HEK293T (cell line): ENCODE data around the gene B3GNT7.
"Not testable (repeated sequence)": the region's sequence is repeated elsewhere in the genome, so short reads cannot be mapped to it uniquely, and the experiment has no call there.

Experiments
- CTCF ChIA-PET: fragments of 350-600 bp; formaldehyde crosslinking; extraction: SDS; loops from one replicate; lab custom pipeline; 2021; ENCODE audit warnings: antibody characterized with exemption, inconsistent platforms; lab: Yijun Ruan, JAX
- POLR2A ChIA-PET: fragments of 350-600 bp; formaldehyde crosslinking; extraction: SDS; loops from one replicate; lab custom pipeline; 2020; ENCODE audit warnings: antibody characterized with exemption, inconsistent platforms; lab: Yijun Ruan, JAX
- DNase-seq: peaks from one replicate; pipeline ENCODE4 v3.0.0; 2012; ENCODE audit warnings: mixed read lengths; ENCODE audit errors: extremely low spot score
- ARNT ChIP-seq: fragments of 450-650 bp; IDR thresholded peaks from 2 replicates; pipeline ENCODE4 v1.6.1; 2017; ENCODE audit warnings: mild to moderate bottlenecking
- BHLHE40 ChIP-seq: fragments of 450-650 bp; IDR thresholded peaks from 2 replicates; pipeline ENCODE4 v1.6.1; 2016; ENCODE audit warnings: mild to moderate bottlenecking, moderate library complexity, borderline replicate concordance
- CTBP1 ChIP-seq: fragments of 450-650 bp; IDR thresholded peaks from 2 replicates; pipeline ENCODE4 v1.6.1; 2016; ENCODE audit warnings: borderline replicate concordance
- ELF4 ChIP-seq: fragments of 450-650 bp; IDR thresholded peaks from 2 replicates; pipeline ENCODE4 v1.6.1; 2017; ENCODE audit warnings: antibody characterized with exemption
- FOXA1 ChIP-seq: fragments of 450-650 bp; IDR thresholded peaks from 2 replicates; pipeline ENCODE4 v1.6.1; 2016; ENCODE audit warnings: mild to moderate bottlenecking
- FOXK2 ChIP-seq: fragments of 450-650 bp; IDR thresholded peaks from 2 replicates; pipeline ENCODE4 v1.6.1; 2016; ENCODE audit warnings: mild to moderate bottlenecking
- FOXM1 ChIP-seq: fragments of 450-650 bp; IDR thresholded peaks from 2 replicates; pipeline ENCODE4 v1.6.1; 2017; ENCODE audit warnings: mild to moderate bottlenecking, borderline replicate concordance
- HDGF ChIP-seq: fragments of 450-650 bp; IDR thresholded peaks from 2 replicates; pipeline ENCODE4 v1.6.1; 2017; ENCODE audit warnings: antibody characterized with exemption, borderline replicate concordance
- L3MBTL2 ChIP-seq: fragments of 450-650 bp; conservative IDR thresholded peaks from 2 replicates; pipeline ENCODE4 v1.6.1; 2016; ENCODE audit warnings: mild to moderate bottlenecking
- LEF1 ChIP-seq: fragments of 450-650 bp; IDR thresholded peaks from 2 replicates; pipeline ENCODE4 v1.6.1; 2017; ENCODE audit warnings: mild to moderate bottlenecking, borderline replicate concordance
- NFRKB ChIP-seq: fragments of 450-650 bp; IDR thresholded peaks from 2 replicates; pipeline ENCODE4 v1.6.1; 2016; ENCODE audit warnings: mild to moderate bottlenecking, moderate library complexity
- SP1 ChIP-seq: fragments of 450-650 bp; IDR thresholded peaks from 2 replicates; pipeline ENCODE4 v1.6.1; 2017
- SUZ12 ChIP-seq: fragments of 450-650 bp; IDR thresholded peaks from 2 replicates; pipeline ENCODE4 v1.6.1; 2016; ENCODE audit warnings: mild to moderate bottlenecking
- TARDBP ChIP-seq: fragments of 450-650 bp; IDR thresholded peaks from 2 replicates; pipeline ENCODE4 v1.6.1; 2016
- ZNF384 ChIP-seq: fragments of 450-650 bp; IDR thresholded peaks from 2 replicates; pipeline ENCODE4 v1.6.1; 2016
- TF ChIP-seq, protein P1 (sequence below): fragments of 450-650 bp; IDR thresholded peaks from 2 replicates; pipeline ENCODE4 v1.6.1; 2016

The B3GNT7 gene

DNA sequence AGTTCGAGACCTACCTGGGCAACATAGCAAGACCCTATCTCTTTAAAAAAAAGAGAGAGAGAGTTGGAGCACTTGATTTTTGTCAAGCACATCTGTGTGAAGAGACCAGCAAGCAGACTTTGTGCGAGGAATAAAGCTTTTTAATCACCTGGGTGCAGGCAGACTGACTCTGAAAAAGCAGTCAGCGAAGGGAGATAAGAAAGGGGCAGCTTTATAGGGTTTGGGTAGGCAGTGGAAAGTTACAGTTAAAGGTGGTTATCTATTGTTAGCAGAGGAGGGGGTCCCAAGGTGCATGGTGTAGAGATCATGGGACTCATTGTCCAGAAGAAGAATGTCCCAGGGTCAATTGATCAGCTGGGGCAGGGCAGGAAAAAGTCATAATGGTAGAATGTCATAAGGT lies 34.4 kb downstream of the B3GNT7 start:
- ChIA-PET CTCF (interaction anchor here (1.0 kb wide), 1 partner anchor 17 kb away, joined by 3 read pairs; no protein-coding TSS in a partner anchor), POLR2A (no interaction called here)
- no peak for DNase-seq
- TF ChIP-seq FOXA1 (no peak), BHLHE40 (no peak), TARDBP (no peak), SUZ12 (no peak), SP1 (no peak), CTBP1 (no peak), FOXM1 (no peak), ZNF384 (no peak), ARNT (no peak), FOXK2 (no peak), L3MBTL2 (no peak), LEF1 (no peak), HDGF (no peak), NFRKB (no peak), ELF4 (no peak)
- TF ChIP-seq, protein P1, sequence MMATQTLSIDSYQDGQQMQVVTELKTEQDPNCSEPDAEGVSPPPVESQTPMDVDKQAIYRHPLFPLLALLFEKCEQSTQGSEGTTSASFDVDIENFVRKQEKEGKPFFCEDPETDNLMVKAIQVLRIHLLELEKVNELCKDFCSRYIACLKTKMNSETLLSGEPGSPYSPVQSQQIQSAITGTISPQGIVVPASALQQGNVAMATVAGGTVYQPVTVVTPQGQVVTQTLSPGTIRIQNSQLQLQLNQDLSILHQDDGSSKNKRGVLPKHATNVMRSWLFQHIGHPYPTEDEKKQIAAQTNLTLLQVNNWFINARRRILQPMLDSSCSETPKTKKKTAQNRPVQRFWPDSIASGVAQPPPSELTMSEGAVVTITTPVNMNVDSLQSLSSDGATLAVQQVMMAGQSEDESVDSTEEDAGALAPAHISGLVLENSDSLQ = no peak

DNA sequence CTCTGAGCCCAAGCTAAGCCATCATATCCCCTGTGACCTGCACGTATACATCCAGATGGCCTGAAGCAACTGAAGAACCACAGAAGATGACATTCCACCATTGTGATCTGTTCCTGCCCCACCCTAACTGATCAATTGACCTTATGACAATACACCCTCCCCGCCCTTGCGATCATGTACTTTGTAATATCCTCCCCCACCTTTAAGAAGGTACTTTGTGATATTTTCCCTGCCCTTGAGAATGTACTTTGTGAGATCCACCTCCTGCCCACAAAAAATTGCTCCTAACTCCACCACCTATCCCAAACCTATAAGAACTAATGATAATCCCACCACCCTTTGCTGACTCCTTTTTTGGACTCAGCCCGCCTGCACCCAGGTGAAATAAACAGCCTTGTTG lies 34.9 kb downstream of the B3GNT7 start:
- CTCF ChIA-PET, POLR2A ChIA-PET, DNase-seq: not testable (repeated sequence)

DNA sequence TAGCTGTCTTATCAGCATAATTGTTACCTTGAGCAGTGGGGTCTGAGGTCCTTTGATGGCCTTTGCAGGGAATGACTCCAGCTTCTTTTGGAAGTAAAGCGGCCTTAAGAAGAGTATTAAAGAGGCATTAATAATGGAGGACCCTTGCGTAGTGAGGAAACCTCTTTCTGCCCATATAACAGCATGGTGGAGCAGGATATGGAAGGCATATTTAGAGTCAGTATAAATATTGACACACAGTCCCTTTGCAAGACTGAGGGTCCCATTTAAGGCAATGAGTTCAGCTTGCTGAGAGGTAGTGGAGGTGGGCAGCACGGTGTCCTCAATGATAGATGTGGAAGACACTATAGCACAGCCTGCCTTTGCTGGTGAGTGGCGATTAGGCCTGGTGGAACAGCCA lies 36.1 kb downstream of the B3GNT7 start:
- ChIA-PET POLR2A (interaction anchor here (0.5 kb wide), 1 partner anchor 59 kb away, joined by 3 read pairs; no protein-coding TSS in a partner anchor), CTCF (no interaction called here)
- TF ChIP-seq SP1 = no peak
- TF ChIP-seq FOXM1 = no peak
- no peak for TF ChIP-seq NFRKB
- TF ChIP-seq SUZ12 = no peak
- TF ChIP-seq FOXK2 = no peak
- TF ChIP-seq CTBP1 = no peak
- TF ChIP-seq L3MBTL2 = no peak
- no peak for TF ChIP-seq BHLHE40
- TF ChIP-seq FOXA1 = no peak
- TF ChIP-seq ZNF384 = no peak
- TF ChIP-seq TARDBP = no peak
- DNase-seq = no peak

DNA sequence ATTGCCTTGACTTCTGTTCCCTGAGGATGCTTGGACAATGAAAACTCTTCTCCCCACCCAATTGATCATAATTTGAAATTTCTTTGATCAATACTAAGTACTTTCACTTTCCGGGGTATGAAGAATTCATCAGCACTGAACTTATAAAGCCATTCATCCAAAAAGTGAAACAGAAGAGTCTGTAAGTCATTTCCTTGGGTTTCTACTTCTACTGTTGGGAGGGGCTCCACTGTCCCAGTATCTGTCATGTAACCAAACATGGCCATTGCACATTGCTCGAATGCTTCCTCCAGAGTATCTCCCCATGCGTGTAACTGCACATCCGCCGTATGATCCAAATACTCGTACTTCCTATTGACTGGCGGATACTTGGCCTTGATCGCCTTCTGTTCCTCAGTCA lies 38.5 kb downstream of the B3GNT7 start:
- POLR2A ChIA-PET = no interaction called here
- CTCF ChIA-PET = no interaction called here
- no peak for DNase-seq
- TF ChIP-seq ARNT (no peak), SUZ12 (no peak), L3MBTL2 (no peak), SP1 (no peak), ZNF384 (no peak), HDGF (no peak), CTBP1 (no peak), BHLHE40 (no peak)
- TF ChIP-seq, protein P1 = no peak

DNA sequence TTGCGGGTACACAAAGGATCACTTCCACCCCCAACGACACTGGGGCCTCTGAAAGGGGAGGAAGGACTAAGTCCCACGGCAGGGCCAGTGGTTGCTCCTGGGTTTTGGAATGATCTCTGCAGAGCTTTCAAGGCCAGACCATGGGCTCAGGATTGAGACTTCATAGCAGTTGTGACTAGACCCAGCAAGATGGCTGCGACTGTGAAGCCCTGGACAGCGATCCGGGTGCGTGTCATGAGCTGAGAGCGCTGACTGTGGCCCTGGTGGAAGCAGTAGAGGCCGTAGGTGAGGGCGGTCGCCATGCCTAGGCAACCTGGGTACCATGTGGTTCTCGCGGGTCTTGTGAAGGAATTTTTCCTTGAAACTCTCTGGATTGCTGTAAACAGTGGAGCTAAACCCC lies 41.4 kb downstream of the B3GNT7 start:
- TF ChIP-seq CTBP1 (no peak), L3MBTL2 (no peak), BHLHE40 (no peak), ARNT (no peak), SP1 (no peak), LEF1 (no peak), TARDBP (no peak), FOXM1 (no peak), NFRKB (no peak), SUZ12 (no peak), HDGF (no peak), ELF4 (no peak), ZNF384 (no peak), FOXA1 (no peak)
- TF ChIP-seq, protein P1 = no peak
- no peak for DNase-seq
- CTCF ChIA-PET = no interaction called here
- POLR2A ChIA-PET = no interaction called here

DNA sequence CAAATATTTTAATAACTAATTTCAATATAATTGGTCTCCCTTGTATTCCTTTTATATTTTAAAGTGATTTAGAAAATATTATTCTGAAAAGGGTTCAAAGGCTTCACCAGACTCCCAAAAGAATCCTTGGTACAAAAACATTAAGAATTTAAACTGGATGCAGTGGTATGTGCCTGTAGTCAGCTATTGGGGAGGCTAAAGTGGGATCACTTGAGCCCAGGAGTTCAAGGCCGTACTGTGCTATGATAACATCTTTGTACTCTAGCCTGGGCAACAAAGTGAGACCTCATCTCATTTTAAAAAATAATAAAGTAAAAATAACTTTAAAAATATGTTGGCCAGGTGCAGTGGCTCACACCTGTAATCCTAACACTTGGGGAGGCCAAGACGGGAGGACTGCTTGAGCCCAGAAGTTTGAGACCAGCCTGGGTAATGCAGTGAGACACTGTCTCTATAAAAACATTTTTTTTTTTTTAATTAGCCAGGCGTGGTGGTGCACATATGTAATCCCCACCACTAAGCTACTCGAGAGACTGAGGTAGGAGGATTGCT lies 54.1 kb downstream of the B3GNT7 start:
- CTCF ChIA-PET = no interaction called here
- no peak for DNase-seq
- TF ChIP-seq L3MBTL2 (no peak), FOXM1 (no peak), ZNF384 (no peak), BHLHE40 (no peak), SP1 (no peak), ELF4 (no peak), FOXA1 (no peak), FOXK2 (no peak), HDGF (no peak), ARNT (no peak), LEF1 (no peak), SUZ12 (no peak), TARDBP (no peak), CTBP1 (no peak), NFRKB (no peak)
- TF ChIP-seq, protein P1 = no peak
- POLR2A ChIA-PET = no interaction called here
